Ovary (tissue), 10 donors: Measurements from ENCODE around the gene LIPC. TPM values are rescaled to one million over a fixed set of nuclear protein-coding genes. Genes with fewer than 3 reads are reported as not detected.

ENCODE experiments used
- DNase-seq, 5 donors: peaks; one replicate each; pipeline ENCODE4 v3.0.0-alpha.2; 2019 to 2020
- H3K27ac ChIP-seq, 2 donors: fragments of 200-600 bp; one replicate each; pipeline versions ENCODE4 v1.5.1 to v1.8.0; 2019 to 2022
- H3K27me3 ChIP-seq: fragments of 200-600 bp; one replicate; pipeline ENCODE4 v1.8.0; 2022
- H3K36me3 ChIP-seq: fragments of 200-600 bp; sonication (generic); one replicate; pipeline ENCODE4 v1.5.1; 2019
- H3K4me1 ChIP-seq: one replicate; pipeline ENCODE4 v1.8.1; 2013; ENCODE audit warnings: mild to moderate bottlenecking, moderate library complexity; ENCODE audit not compliant: insufficient read depth
- H3K4me3 ChIP-seq: fragments of 200-600 bp; sonication (generic); one replicate; pipeline ENCODE4 v1.5.1; 2017
- H3K9me3 ChIP-seq, 2 donors: fragments of 200-600 bp in 1 of 2; sonication (generic) in 1 of 2; one replicate each; pipeline versions ENCODE4 v1.5.1 to v1.8.1; 2013 to 2019; ENCODE audit warnings: mild to moderate bottlenecking in 1 of 2, moderate library complexity in 1 of 2
- CTCF ChIP-seq, 3 donors: fragments of 450-650 bp in 2 of 3; fragments of 200-600 bp in 1 of 3; IDR thresholded peaks; one replicate each; pipeline versions ENCODE4 v1.5.1 to v1.8.0; 2016 to 2022; ENCODE audit warnings: antibody characterized with exemption in 3 of 3, mild to moderate bottlenecking in 1 of 3
- EP300 ChIP-seq: sonication (generic); formaldehyde crosslinking; IDR thresholded peaks from one replicate; pipeline ENCODE4 v1.6.1; 2017; ENCODE audit warnings: antibody characterized with exemption
- POLR2A ChIP-seq: fragments of 450-650 bp; IDR thresholded peaks from one replicate; pipeline ENCODE4 v1.6.1; 2017; ENCODE audit warnings: antibody characterized with exemption, mild to moderate bottlenecking, moderate library complexity
- WGBS, 3 donors: extraction: QIAGEN DNeasy Blood & Tissue Kit in 1 of 3; methylation state at CpG; one replicate each; pipeline versions ENCODE4 v1.1.5 to v1.1.7; 2013 to 2017; 5-methylcytosine and 5-hydroxymethylcytosine counted together
- intact Hi-C, 4 donors: fragments of 100-400 bp; cut with DNase I; formaldehyde crosslinking; loops; one replicate each; pipeline versions ENCODE4 v1.11.0 to v1.15.1; 2022 to 2023
- long read RNA-seq, 3 donors: library from polyadenylated mRNA in 2 of 3; unstranded in 2 of 3; transcript quantifications; one replicate each; pipeline ENCODE4 v2.0.0 and lab custom pipeline, GENCODE V29; 2021 to 2026
- polyA plus RNA-seq, 2 donors: library from polyadenylated mRNA; stranded (reverse); fragments of 200-250 nt in 1 of 2; fragments of 350-450 nt in 1 of 2; fragmentation: Illumina TruSeq in 1 of 2; extraction: RNeasy Lipid Tissue Mini Kit (QIAGEN cat#74804) in 1 of 2; gene quantifications; one replicate each; pipeline ENCODE4 v1.2.3, GENCODE V29; 2013 to 2014
- total RNA-seq, 7 donors: library from RNA; depleted of rRNA in 2 of 7; stranded (reverse); fragments of >200 nt in 2 of 7; fragmentation: NEBNext Ultra II Directional in 3 of 7; extraction: Animal tissue kit (Norgen Biotek cat#: 25700) in 3 of 7; gene quantifications; one replicate each; pipeline versions ENCODE4 v1.1.0 to v1.2.4, GENCODE V29; 2016 to 2023
- donor health status: DM: no; HTN: no; CAD: no; lungs with moderate emphysema.
- donor health status: DM: no; HTN: no; CAD: no.
- donor health status: Bipolar disorder and iron deficiency.
- donor health status: DM: yes; HTN: yes; CAD: no.
- donor health status: DM: no; HTN: no; CAD: no.
- donor health status: DM: yes; HTN: yes; CAD: no.

Gene LIPC
- under 1 TPM; 0.28 to 0.82 (median 0.72) TPM for total RNA-seq
- polyA plus RNA-seq: 1 to 10 TPM in 1 of 2 donors, under 1 TPM in 1; 0.31 to 1.1 TPM
- long read RNA-seq, donor 1, partial matches to known transcripts: 1 of 3 reads
- long read RNA-seq, donor 1, other reads (novel, unspliced or antisense): 2 of 3 reads
- long read RNA-seq, donor 2: 0 reads
- long read RNA-seq, donor 3: 0 reads

- Histone ChIP-seq H3K9me3 (no peaks in the 10 kb centered on the region), H3K4me1 (no peaks in the 10 kb centered on the region), H3K36me3 (no peaks in the 10 kb centered on the region), H3K27ac (no peak within 1 kb of the TSS), H3K4me3 (no peak within 1 kb of the TSS), H3K27me3 (no peaks in the 10 kb centered on the region)
- 80 to 81% (median 80%) methylated on average over 10 of the region's 10 CpGs for WGBS, 3 donors
- TF ChIP-seq POLR2A: no peak
- TF ChIP-seq CTCF (IDR thresholded peaks at IDR 0.05): no peak
- no peak for TF ChIP-seq EP300
- DNase-seq: no peak
- intact Hi-C loops: no loop called here
These were observed at the start of gene LIPC for GRCh38 chr15:58431221-58432149. TSS of gene LIPC (plus strand) at chr15:58431991. CDS start at chr15:58432033, 42 bp downstream.

GRCh38 chr15:58383876-58384275, 47.9 kb upstream of the LIPC start:
- H3K9me3 ChIP-seq: no peaks in the 10 kb centered on the region
- H3K4me3 ChIP-seq: no peak overlapping the region
- H3K36me3 ChIP-seq: no peaks in the 10 kb centered on the region
- H3K4me1 ChIP-seq: no peaks in the 10 kb centered on the region
- DNase-seq: no peak
- no peak overlapping the region for H3K27ac ChIP-seq
- 71 to 80% (median 72%) methylated on average over 5 of the region's 5 CpGs for WGBS, 3 donors
- H3K27me3 ChIP-seq: no peaks in the 10 kb centered on the region
- TF ChIP-seq POLR2A (no peak), EP300 (no peak), CTCF (IDR thresholded peaks at IDR 0.05) (no peak)
- intact Hi-C loops: no loop called here

GRCh38 chr15:58384667-58385066, 47.1 kb upstream of the LIPC start:
- H3K27me3 ChIP-seq: no peaks in the 10 kb centered on the region
- DNase-seq: no peak
- TF ChIP-seq POLR2A (no peak), EP300 (no peak), CTCF (IDR thresholded peaks at IDR 0.05) (no peak)
- 85 to 89% (median 88%) methylated on average over 6 of the region's 6 CpGs for whole genome bisulfite sequencing, 3 donors
- no peaks in the 10 kb centered on the region for H3K36me3 ChIP-seq
- H3K4me3 ChIP-seq: no peak overlapping the region
- H3K9me3 ChIP-seq: no peaks in the 10 kb centered on the region
- H3K4me1 ChIP-seq: no peaks in the 10 kb centered on the region
- intact Hi-C loops: no loop called here
- H3K27ac ChIP-seq: no peak overlapping the region

GRCh38 chr15:58386081-58386480, 45.7 kb upstream of the LIPC start:
- H3K9me3 ChIP-seq: no peaks in the 10 kb centered on the region
- H3K4me3 ChIP-seq: no peak overlapping the region
- no peak overlapping the region for H3K27ac ChIP-seq
- no peaks in the 10 kb centered on the region for H3K36me3 ChIP-seq
- DNase-seq: no peak
- 92 to 95% (median 93%) methylated on average over 3 of the region's 3 CpGs for WGBS, 3 donors
- H3K4me1 ChIP-seq: no peaks in the 10 kb centered on the region
- H3K27me3 ChIP-seq: no peaks in the 10 kb centered on the region
- TF ChIP-seq POLR2A (no peak), CTCF (IDR thresholded peaks at IDR 0.05) (no peak), EP300 (no peak)
- intact Hi-C loops: no loop called here
